NCI-H146 treated with DMSO at 0.1 percent for 48 hours (cell line): ENCODE measurements around the gene IFNGR1.
"Not testable (repeated sequence)": the region's sequence is repeated elsewhere in the genome, so short reads cannot be mapped to it uniquely, and the experiment has no call there.

Experiments used
- DNase-seq: peaks from one replicate; lab custom pipeline; 2025; ENCODE audit not compliant: unreplicated experiment; lab: John Stamatoyannopoulos, UW

Gene IFNGR1

DNA sequence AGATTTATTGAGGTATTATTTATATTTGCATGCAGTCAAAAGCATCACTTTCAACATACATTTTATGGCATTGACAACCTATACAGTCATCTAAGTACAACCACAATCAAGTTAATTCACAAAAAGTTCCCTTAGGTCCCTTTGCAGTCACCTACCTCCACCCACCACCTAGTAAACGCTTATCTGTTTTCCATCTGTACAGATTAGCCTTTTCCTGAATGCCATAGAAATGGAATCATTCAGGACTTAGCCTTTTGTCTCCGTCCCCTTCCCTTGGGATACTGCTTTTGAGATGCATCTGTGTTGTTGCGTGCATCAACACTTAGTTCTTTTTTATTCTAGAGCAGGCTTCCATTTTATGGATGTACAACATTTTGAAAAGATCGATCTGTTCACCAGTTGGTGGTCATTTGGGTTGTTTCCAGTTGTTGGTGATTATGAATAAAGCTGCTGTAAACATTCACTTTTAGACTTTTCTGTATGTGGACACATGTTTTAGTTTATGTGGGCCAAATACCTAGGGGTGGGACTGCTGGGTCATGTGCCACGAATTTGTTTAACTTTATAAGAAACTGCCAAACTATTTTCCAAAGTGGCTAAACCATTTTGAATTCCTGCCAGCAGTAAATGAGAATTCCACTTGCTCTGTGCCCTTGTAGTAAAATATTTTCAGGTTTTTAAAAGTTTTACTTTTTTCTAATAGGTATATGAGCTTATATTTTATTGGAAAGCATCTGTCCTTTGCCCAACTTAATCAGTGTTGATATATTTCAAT lies 17.6 kb upstream of the IFNGR1 start:
- no peak for DNase-seq

DNA sequence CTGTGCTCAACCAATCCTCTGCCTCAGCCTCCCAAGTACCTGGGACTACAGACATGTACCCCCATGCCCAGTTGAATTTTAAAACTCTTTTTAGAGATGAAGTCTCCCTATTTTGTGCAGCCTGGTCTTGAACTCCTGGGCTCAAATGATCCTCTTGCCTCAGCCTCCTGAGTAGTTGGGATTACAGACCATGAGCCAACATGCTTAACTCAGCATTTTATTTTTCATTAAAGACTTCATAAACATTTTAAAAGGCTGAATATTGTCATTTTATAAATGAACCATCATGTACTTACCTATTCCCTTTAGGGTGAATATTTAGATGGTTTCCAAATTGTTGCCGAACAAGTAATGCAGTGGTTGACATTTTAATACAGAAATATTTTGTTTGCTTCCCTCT lies 16.5 kb upstream of the IFNGR1 start:
- no peak for DNase-seq

DNA sequence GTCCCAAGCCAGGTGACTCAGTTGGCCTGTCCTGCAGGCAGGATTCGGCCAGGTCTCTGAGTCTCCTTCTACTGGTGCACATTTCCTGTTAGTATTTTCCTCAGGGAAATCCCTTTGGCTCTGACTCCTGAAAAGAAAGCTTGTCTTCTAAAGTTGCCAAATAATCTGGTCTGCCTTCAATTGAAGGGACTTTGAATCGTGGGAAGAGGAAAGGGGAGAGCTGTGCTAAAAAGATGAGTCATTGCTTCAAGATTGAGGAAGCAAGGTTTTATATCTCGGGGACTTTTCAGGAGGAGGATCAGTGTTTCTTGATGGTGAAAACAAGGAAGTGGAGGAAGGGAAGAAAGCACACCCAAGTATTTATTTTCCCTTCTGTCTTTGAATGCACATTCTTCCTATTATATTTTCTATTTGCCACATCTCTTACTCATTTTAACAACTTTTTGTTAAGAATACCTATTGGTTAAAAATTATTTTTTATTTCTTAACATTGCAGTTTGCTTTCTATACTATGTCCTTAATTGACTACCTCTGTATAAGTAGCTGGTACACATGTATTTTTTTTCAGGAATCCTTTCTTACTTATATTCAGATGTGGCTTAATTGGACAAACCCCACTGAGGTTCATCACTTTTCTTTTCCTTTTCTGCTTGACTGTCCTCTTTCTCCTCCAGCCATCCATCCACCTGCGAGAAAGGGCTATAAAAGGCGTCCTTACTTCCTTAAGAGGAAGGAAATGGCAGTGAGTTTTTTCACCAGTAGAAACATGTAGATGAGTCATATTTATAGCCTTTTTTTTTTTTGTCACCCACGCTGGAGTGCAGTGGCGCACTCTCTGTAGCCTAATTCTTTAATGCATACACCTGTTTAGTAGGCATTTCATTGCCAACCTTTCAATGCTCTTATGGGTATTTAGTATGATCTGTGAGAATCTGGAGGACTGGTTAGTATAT lies 15.0 kb upstream of the IFNGR1 start:
- DNase-seq = no peak

DNA sequence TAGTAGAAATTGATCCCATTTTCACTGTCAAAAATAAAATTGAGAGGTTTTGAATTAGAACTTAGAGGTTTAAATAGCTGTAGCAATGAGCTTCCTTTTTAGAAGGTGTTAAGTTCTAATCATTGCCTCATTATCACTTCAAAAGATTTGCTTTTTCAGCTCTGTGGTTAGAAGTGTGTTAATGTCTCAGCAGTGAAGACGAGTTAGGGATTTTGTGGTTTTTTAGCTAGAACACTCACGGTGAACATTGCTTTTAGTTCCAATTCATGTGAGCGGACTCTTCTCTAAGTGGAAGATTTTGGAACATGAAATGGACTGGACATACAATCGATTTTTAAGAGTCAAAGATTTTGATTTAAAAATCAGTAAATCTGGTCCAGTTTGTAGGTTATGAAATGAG lies 12.7 kb upstream of the IFNGR1 start:
- no peak for DNase-seq

DNA sequence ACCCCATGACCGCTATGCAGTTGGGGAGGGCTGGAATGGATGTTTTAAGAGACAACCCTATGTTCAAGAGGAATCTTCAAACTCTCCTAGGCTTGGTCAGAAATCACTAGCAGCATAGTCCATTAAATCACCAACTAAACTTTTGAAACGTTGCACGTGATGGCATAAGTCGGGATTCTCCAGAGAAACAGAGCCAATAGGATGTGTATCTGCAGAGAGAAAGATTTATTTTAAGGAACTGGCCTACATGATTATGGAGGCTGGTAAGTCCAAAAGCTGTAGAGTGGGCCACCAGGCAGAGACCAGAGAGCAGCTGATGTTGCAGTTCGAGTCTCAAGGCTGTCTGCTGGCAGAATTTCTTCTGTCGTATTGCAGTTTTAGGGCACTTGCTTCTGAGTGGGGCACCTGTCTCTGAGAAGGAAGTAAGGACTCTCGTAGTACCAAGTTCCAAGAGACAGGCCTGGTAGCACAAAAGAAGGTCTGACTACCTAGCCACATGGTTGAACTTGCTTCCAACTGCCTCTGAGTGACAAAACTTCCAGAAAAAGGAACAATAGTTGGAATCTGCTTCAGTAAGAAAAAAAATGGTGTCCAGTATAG lies 11.9 kb upstream of the IFNGR1 start:
- DNase-seq = no peak

DNA sequence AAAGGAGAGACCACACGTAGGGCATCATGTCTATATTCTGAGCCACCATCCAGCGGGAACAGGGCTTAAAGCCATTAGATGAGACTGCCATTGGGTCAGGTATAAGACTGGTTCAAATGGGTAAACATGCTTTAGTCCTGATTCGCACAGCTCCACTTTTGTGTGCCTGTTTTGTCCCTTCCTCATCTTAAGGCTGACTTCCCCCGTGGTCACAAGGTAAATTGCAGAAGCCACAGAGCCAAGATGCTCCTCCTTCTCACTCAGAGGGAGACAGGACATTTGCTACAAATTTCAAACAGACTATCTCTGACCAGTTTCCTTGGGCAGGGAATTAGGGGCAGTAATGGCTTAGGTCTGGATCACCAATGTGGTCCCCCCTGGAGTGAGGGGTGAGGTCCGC lies 11.4 kb upstream of the IFNGR1 start:
- DNase-seq = no peak

DNA sequence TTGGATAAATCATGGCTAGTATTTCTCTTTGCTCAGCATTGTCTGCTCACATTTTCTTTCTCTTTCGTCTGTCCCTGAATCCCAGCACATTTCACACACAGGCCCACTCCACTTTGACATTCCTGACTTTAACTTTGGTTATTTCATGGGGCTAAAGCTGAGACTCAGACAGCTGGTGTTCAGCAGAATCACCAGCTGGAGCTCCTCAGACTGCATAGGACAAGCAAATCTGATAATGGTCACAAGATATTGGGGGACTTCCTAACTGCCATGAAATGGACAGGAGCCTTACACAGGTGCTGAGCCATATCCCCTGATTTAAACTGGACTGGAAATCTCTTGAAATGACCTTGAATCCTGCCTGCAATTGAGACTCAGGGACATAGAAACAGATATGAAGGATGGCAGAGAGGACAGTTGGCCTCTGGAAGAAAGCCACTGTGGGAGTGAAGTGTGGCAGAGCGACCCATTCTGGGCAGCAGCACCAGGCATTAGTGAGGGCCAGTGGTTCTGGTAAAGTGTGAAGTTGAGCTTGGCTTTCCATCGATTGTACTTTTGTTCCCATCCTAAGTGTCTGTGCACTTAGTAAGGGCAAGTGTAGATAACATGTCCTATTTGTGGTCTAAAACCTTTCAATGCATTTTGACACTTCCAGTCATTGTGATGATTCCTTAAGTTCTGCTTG lies 10.0 kb upstream of the IFNGR1 start:
- no peak for DNase-seq

DNA sequence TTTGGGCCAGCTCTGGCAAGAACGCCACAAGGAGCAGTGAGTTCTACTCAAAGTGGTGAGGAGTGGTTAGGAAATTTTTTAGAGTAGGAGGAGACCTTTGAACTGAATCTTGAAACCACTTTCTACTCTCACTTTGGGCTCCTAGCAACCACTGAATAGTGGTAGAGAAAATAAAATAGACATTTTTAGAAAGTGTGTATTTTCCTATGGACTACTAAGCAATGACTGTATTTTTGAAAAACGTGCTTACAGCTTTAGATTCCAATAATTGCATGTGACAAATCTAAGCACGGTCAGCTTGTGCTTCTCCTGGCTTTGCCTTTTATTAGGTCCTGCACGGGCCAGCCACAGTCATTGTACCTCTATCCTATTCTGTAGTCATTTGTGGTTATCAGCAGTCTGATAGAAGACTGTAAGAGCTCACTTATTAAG lies 8.7 kb upstream of the IFNGR1 start:
- DNase-seq = no peak

DNA sequence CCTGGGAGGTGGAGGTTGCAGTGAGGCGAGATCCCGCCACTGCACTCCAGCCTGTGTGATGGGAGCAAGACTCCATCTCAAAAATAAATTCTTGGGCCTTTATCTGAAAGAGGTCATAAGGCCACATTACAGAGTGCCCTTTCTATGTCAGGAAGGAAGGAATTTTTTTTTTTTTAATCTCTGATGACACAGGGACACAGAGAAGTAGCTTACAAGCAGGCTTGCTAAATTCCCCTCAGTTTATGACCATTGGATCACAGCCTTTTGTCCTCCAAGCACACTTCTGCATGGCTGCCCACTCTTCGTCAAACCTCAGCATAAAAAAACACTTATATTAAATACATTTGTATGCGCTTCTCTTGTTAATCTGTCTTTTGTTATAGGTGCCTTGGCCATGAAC lies 7.5 kb upstream of the IFNGR1 start:
- no peak for DNase-seq

DNA sequence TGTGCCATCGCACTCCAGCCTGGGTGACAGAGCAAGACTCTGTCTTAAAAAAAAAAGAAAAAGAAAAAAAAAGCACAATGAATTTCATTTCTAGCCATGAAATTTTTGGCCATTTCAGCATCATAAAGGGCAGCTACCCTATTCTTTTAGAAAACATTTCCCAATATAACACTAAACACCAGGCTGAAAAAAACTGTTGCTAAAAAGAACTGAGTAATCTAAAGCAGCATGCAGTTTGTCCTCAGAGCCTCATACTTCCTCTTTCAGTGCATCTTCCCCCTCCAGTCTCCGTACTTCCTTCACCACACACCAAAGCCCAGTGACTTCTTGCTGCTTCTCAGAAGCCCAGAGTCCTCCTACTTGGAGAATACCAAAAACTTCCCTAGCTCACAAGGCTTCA lies 5.6 kb upstream of the IFNGR1 start:
- DNase-seq = no peak

DNA sequence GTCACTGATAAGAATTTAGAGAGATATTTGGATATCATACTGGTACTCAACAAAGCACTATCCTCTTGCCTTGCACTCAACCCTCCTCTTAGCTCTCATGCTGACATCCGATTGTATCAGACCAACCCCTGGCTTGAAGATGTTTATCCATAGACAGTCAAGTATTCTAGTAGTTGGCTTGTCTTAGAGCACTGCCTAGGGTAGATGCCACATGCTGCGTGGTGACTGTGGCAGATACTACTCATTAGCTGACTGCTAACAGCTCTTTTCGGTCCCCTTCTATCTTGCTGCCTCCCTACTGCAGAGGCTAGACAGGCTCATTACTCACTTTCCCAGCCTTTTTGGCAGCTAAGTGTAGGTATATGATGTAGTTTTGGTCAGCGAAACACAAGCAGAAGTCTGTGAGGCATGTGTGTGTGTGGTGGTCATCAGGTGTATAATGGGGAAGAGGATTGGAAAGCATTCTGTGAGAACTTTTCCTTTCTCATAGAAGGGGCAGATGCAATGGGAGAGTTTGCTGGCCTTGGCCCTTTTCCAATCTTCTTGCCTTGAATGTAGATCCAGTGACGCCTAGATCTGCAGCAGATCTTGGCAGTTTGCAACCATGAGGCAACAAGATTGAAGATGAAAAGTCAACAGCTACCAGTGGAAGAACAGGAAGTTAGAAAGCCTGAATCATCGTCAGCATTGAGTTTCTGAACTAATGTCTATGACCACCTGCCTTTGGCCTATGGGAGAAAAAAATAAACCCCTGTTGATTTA lies 4.4 kb upstream of the IFNGR1 start:
- DNase-seq = no peak

DNA sequence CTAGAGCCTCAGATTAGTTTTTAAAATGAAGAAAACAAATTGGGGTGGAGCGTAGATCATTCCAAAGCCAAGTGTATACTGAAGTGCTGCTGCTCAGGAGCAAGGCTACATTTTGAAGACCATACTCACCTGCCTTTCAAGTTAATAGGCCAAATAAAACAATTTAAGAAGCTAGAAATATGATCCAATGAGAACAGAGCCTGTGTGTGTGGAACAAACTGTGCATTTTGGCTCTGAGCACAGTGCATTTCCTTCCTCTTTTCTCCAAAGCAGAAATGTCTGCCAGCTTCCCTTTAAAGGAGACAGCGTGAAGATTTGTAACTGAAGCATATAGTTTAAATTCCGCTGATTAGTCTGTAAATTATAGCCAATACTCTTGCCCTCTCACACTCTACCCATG lies 3.2 kb upstream of the IFNGR1 start:
- DNase-seq = no peak

DNA sequence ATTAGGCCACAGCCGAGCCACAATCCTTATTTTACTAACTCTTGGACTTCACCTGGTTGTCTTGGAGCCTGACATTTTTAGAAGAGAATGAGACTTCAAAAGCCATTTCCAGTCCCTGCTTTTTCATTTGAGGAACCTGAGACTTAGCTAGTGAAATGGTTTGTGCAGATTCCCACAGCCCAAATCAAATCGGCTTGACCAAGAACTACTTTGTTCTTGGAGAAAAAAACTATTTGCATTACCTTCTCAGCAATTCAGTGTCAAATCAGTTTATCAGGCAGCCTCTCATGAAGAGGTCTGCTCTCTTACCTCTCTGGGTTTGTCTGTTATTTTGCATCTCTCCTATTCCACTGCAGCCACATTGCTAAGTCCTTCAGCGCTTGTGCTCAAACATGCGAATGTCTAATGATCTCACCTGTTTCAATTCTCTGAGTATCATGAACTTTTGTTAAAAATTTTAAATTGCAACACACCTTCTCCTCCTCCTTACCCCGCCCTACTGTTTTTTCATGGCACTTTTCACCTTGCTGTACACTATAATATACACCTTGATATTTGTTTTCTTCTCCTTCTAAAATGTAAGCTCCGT lies 573 bp upstream of the IFNGR1 start:
- no peak for DNase-seq

DNA sequence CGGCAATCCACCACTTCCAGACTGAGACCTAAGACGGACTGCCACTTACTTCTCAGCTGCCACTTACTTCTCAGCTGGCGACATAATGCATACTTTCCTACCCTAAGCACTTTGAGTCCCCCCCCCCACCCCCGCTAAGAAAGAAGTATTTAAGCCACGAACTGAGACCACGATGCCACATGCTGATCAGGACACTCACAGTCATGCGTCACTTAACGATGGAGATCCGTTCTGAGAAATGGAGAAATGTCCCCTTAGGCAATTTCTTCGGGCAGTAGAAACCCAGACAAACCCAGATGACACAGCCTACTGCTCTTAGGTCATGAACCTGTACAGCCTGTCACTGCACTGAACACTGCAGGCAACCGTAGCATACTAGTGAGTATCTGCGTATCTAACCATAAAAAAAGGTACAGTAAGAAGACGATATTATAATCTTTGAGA lies 690 bp downstream of the IFNGR1 start:
- DNase-seq = peak; percentile 58

DNA sequence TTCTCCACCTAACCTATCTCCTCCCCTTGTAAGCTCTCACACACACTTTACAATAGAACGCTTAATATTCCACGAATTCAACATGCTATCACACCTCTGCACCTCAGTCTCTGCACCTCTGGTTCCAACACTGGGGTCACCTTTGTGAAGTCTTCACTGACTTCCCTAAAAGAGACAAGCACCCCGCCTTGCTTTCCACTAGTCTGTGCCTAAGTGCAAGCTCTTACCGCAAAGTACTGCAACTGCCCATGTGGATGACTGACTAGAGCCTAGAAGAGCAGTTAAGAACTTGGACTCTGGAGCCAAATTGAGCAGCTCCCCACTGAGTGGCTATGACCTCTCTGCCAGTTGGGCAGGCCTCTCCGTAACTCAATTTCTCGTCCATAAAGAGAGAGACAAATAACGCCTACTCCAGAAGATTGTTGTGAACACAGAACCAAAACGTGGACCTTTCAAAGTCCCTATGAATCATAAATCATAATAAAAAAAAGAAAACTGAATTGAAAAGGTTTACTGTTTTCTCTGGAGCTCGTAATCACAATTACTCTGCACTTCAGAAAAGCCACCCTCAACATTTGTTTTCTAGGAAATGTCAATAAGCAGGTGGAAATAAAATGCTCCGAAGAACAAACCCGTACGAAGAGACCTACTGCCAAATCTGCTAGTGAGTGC lies 1.2 kb downstream of the IFNGR1 start:
- no peak for DNase-seq

DNA sequence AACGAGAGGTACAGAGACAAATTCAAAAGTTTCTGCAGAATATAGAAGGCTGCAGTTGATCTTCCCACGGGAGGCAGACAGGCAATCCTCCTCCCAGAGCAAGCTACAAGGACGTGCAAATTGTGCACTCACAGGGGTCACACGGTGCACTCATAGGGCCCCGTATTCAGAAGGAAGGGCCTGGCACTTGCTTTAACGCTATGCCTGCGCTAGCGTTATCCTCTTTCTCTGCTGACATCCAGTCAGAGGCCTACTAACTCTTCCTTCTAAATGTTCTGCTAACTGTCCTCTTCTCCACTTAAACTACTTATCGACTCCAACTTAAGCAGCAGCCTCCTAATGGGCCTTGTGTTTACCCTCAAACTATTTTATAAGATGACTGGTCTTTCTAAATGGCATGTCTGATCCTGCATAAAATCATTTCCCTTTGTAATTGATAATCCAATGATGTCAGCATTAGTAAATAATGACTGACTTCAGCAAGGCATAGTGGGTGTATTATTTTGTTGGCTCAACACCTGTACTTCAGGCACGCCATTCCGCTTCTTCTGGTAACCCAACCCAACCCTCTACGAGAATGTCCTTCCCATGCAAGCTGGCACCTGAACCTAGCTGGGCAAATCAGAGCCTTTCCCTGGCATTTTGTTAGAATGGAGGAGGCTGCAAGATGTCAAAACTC lies 2.2 kb downstream of the IFNGR1 start:
- DNase-seq = peak; percentile 45

DNA sequence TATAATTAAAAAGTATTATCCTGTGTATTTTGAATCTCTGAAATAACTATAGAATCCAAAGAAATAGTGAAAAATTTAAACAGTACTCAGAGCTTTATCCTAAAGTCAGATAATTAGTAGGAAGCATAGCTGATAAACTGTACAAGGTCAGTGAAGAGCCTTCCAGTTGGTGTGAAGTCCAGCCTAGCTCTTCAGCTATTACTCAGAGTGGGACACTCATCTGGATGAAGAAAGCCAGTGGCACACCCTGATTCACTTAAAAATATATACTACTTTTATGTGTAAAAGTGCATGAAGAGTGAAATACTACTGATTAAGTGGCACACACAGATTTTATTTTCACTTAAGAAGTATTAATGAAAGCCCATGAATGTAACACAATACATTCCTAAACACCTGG lies 3.1 kb downstream of the IFNGR1 start:
- DNase-seq = no peak

DNA sequence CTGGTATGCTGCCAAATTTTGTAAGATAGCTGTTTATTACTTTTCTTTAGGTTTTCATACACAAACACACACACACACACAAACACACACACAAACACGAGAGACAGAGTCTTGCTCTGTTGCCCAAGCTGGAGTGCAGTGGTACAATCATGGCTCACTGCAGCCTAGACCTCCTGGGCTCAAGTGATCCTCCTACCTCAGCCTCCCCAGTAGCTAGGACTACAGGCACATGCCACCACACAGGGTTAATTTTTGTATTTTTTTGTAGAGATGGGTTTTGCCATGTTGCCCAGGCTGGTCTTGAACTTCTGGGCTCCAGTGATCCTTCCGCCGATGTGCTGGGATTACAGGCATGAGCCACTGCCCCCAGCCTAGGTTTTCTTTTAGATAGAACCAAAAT lies 3.6 kb downstream of the IFNGR1 start:
- DNase-seq = not testable (repeated sequence)

DNA sequence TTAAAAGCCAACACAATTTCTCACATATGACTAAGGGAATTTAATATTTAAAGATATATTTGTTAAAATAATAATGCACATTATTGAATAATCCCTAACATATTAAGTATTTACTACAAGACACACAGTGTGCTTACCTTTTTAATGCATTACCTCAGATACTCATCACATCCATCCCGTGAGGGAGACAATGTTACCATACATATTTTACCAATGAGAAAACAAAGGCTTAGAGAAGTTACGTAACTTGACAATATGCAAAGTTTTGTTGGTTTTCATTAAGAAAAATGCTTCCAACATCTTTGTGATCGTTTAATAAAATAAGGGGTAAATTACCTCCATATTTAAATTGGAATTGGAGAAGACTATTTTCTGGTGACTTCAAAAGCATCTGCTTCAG lies 4.3 kb downstream of the IFNGR1 start:
- DNase-seq = no peak
